ENCODE measurements around the gene HSBP1L1.

HSBP1L1 gene

DNA sequence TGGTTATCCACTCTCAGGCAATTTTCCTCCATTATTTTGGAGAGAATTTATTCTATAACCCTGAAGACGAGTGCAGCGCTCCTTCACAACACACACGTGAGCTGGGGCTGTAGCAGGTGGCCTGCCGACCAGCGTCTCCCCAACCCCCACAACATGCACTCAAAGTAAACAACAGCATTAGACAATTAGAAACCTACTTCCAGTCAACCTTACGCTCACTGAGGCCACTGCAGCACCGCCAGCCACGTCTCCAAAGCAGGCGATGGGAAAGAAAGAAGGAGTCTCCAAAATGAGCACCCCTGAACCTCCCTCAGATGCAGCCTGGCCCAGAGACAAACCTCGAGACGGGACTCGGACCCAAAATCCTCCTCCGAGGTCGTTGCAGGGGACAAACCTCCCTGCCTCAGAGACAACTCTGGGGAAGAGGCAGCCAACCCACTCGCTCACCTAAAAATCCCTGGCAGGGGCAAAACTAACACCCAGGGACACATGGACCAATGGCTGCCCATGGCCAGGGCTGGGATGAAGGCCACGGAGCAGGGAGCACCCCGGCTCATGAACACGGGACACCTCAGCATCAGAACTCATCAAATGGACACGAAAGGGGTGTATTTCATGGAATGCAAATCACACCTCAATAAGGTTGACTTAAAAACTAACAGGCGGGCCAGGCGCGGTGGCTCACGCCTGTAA, 15.6 kb upstream of the HSBP1L1 start:
- TF ChIP-seq YY1 (IDR thresholded peaks at IDR 0.05; ENCODE audit: low read depth) = no peak

DNA sequence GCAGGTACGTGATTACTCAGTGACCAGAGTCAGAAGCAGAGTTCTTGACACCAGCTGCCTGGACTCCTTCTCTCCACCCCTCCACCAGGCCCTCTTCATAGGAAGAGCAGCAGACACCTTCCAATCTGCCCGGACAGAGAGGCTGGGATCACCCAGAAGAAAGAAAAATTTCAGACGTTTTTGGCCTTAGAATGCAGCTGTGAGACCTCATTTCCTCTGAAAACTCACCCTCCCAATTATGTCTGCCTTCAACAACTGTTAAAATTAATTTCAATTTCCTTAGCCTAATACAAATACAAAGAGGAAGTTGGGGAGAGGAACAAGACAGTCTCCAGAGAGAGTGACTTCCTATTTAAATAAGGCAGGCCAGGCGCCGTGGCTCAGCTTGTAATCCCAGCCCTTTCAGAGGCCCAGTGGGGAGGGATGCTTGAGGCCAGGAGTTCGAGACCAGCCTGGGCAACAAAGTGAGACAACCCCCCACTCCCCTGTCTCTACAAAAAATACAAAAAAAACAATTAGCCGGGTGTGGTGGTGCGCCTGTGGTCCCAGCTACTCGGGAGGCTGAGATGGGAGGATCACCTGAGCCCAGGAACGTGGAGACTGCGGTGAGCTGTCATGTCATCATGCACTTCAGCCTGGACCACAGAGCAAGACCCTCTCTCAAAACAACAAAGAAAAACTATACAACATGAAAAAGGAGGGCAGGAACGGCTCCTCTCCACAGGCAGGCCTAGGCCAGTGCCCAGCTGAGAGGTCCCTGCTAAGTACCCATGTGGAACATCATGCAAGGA, 14.6 kb upstream of the HSBP1L1 start:
- TF ChIP-seq EP300 (IDR thresholded peaks at IDR 0.05; ENCODE audit: borderline replicate concordance) (no peak), NFIC (IDR thresholded peaks at IDR 0.05) (no peak), TAF1 (IDR thresholded peaks at IDR 0.05; ENCODE audit: low read depth) (no peak), RAD21 (IDR thresholded peaks at IDR 0.05; ENCODE audit: low read depth) (no peak), FOXM1 (IDR thresholded peaks at IDR 0.05; ENCODE audit: borderline replicate concordance, low read depth) (no peak), TEAD4 (IDR thresholded peaks at IDR 0.05) (no peak), EGR1 (IDR thresholded peaks at IDR 0.05) (no peak), YY1 (IDR thresholded peaks at IDR 0.05; ENCODE audit: low read depth) (no peak)
- TF ChIP-seq, protein P1, sequence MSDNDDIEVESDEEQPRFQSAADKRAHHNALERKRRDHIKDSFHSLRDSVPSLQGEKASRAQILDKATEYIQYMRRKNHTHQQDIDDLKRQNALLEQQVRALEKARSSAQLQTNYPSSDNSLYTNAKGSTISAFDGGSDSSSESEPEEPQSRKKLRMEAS (IDR thresholded peaks at IDR 0.05) = no peak

DNA sequence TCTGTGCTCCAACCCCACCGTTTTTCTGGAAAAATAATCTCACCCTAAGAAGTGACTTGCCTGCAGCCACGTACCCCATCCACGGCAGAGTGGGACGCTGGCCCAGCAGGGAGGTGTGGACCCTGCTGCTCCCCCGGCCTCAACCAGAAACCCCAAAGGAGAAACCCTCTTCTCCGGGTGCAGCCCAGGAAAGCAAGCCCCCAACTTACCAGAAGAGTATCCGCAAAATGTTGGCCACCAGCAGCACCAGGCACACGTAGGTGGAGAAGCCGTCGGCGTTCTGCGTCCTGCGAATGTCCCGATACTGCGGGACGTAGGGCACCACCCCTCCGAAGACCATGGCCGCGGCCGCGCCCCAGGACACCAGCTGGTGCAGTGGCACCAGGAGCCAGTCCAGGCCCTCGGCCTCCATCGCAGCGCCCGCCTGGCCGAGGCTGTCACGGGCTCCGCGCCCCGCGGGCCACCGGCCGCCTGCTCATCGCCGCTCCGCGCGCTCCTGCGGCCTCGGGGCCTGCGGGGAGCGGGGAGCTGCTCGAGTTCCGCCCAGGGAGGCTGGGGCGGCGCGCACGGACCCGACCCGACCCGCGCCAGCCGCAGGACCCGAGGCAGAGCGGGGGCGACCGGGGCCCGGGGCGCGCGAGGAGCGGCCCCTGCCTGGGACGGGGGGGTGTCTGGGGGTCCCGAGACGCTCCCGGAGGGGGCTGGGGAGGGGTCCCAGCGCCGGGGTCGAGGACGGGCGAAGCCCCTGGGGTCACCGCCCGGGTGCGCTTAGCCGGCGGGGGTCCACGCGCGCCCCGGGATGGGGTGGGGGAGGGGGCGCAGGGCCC, 13.7 kb upstream of the HSBP1L1 start:
- 0 out of 2 replicates have a peak, but pooled peaks have one; percentile 36 for TF ChIP-seq YY1 (IDR thresholded peaks at IDR 0.05; ENCODE audit: low read depth)
- TF ChIP-seq FOXM1 (IDR thresholded peaks at IDR 0.05; ENCODE audit: borderline replicate concordance, low read depth) = no peak
- TF ChIP-seq EP300 (IDR thresholded peaks at IDR 0.05; ENCODE audit: borderline replicate concordance) = no peak
- no peak for TF ChIP-seq TAF1 (IDR thresholded peaks at IDR 0.05; ENCODE audit: low read depth)
- TF ChIP-seq RAD21 (IDR thresholded peaks at IDR 0.05; ENCODE audit: low read depth) = no peak

DNA sequence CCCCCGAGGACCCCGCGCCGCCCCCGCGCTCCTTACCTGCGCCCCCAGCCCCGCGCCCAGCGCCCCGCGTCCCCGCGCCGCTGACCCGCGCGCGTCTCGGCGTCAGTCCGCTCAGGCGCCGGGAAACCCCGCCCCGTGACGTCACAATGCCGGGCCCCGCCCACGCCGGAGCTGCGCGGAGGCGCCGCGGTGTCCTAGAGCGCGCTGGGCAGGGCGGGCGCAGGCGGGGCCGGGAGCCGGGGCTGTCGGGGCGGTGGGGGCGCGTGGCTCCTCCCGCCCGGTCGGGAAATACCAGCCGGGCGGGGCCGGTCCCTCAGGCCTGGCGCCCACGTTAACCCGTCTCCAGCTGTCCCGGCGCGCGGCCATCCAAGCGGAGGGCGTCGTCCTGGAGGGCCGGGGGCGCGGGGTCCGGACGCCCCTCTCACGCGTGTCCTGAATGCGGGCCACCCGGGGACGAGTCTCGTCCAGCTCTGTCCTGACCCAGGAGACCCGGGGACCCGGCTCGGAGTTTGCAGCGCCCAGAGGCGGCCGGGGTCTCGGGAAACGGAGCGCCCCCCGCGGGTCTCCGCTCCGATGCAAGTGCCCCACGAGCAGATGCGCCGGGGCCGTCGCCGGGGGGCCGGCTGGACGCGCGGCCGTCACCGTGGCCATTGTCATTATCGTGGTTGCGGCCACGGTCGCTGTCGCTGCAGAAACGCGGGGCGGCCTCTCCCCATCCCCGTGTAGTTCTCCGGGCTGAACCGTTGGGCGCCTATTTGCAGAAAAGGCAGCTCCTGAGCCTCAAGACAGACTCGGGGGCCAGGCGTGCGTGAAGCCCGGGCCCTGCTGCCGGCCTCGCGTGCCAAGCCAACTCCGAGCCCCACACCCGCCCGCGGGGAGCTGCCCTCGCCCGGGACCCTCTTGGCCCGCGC, 12.6 kb upstream of the HSBP1L1 start, which contains the start of gene SLC66A2:
TSS of gene SLC66A2 (minus strand) at position 109 of the 911 bp plus-strand sequence. CDS start 727 bp downstream, outside the sequence.
- TF ChIP-seq EP300 (IDR thresholded peaks at IDR 0.05; ENCODE audit: borderline replicate concordance) (no peak), CREB1 (IDR thresholded peaks at IDR 0.05; ENCODE audit: low read depth) (peak; percentile 53; the same call in 1 of the 2 replicates), CEBPB (IDR thresholded peaks at IDR 0.05) (no peak), TCF12 (IDR thresholded peaks at IDR 0.05; ENCODE audit: low read depth) (0 out of 2 replicates have a peak, but pooled peaks have one; percentile 21), TAF1 (IDR thresholded peaks at IDR 0.05; ENCODE audit: low read depth) (peak; percentile 47; the same call in 1 of the 2 replicates), NFIC (IDR thresholded peaks at IDR 0.05) (no peak), ZBTB7A (IDR thresholded peaks at IDR 0.05; ENCODE audit: low read depth) (peak; percentile 98), RAD21 (IDR thresholded peaks at IDR 0.05; ENCODE audit: low read depth) (peak; percentile 1; the same call in 1 of the 2 replicates), YY1 (IDR thresholded peaks at IDR 0.05; ENCODE audit: low read depth) (peak; percentile 57; the same call in 1 of the 2 replicates), FOXM1 (IDR thresholded peaks at IDR 0.05; ENCODE audit: borderline replicate concordance, low read depth) (no peak), EGR1 (IDR thresholded peaks at IDR 0.05) (peak; percentile 65; the same call in 1 of the 2 replicates), TEAD4 (IDR thresholded peaks at IDR 0.05) (0 out of 2 replicates have a peak, but pooled peaks have one; percentile 3)
- TF ChIP-seq, protein P1 (IDR thresholded peaks at IDR 0.05) = peak; percentile 52; the same call in 1 of the 2 replicates
- TF ChIP-seq, protein P2, sequence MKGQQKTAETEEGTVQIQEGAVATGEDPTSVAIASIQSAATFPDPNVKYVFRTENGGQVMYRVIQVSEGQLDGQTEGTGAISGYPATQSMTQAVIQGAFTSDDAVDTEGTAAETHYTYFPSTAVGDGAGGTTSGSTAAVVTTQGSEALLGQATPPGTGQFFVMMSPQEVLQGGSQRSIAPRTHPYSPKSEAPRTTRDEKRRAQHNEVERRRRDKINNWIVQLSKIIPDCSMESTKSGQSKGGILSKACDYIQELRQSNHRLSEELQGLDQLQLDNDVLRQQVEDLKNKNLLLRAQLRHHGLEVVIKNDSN (IDR thresholded peaks at IDR 0.05) = no peak
- TF ChIP-seq, protein P3, sequence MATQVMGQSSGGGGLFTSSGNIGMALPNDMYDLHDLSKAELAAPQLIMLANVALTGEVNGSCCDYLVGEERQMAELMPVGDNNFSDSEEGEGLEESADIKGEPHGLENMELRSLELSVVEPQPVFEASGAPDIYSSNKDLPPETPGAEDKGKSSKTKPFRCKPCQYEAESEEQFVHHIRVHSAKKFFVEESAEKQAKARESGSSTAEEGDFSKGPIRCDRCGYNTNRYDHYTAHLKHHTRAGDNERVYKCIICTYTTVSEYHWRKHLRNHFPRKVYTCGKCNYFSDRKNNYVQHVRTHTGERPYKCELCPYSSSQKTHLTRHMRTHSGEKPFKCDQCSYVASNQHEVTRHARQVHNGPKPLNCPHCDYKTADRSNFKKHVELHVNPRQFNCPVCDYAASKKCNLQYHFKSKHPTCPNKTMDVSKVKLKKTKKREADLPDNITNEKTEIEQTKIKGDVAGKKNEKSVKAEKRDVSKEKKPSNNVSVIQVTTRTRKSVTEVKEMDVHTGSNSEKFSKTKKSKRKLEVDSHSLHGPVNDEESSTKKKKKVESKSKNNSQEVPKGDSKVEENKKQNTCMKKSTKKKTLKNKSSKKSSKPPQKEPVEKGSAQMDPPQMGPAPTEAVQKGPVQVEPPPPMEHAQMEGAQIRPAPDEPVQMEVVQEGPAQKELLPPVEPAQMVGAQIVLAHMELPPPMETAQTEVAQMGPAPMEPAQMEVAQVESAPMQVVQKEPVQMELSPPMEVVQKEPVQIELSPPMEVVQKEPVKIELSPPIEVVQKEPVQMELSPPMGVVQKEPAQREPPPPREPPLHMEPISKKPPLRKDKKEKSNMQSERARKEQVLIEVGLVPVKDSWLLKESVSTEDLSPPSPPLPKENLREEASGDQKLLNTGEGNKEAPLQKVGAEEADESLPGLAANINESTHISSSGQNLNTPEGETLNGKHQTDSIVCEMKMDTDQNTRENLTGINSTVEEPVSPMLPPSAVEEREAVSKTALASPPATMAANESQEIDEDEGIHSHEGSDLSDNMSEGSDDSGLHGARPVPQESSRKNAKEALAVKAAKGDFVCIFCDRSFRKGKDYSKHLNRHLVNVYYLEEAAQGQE (IDR thresholded peaks at IDR 0.05; ENCODE audit: low read depth) = no peak

DNA sequence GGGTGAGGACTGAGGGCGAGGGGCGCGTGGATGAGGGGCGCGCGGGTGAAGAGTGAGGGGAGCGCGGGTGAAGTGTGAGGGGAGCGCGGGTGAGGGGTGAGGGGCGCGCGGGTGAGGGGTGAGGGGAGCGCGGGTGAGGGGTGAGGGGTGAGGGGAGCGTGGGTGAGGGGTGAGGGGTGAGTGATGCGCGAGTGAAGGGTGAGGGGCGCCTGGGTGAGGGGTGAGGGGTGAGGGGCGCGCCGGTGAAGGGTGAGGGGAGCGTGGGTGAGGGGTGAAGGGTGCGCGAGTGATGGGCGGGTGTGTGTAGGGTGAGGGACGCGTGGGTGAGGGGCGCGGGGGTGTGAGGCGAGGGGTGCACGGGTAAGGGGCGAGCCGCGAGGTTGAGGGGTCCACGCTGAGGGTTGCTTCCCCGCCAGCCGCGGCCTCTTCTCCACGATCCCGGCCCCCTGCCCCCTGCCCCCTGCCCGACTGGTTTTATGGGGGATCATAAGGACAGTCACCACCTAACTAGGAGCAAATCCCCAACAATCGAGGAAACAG, 11.9 kb upstream of the HSBP1L1 start:
- TF ChIP-seq NFIC (IDR thresholded peaks at IDR 0.05) = no peak
- TF ChIP-seq CEBPB (IDR thresholded peaks at IDR 0.05) = no peak
- no peak for TF ChIP-seq FOXM1 (IDR thresholded peaks at IDR 0.05; ENCODE audit: borderline replicate concordance, low read depth)
- TF ChIP-seq, protein P3 (IDR thresholded peaks at IDR 0.05; ENCODE audit: low read depth) = no peak
- no peak for TF ChIP-seq EP300 (IDR thresholded peaks at IDR 0.05; ENCODE audit: borderline replicate concordance)
- TF ChIP-seq EGR1 (IDR thresholded peaks at IDR 0.05) = no peak
- TF ChIP-seq YY1 (IDR thresholded peaks at IDR 0.05; ENCODE audit: low read depth) = no peak
- TF ChIP-seq TEAD4 (IDR thresholded peaks at IDR 0.05) = no peak
- TF ChIP-seq, protein P2 (IDR thresholded peaks at IDR 0.05) = no peak
- TF ChIP-seq CREB1 (IDR thresholded peaks at IDR 0.05; ENCODE audit: low read depth) = no peak
- no peak for TF ChIP-seq RAD21 (IDR thresholded peaks at IDR 0.05; ENCODE audit: low read depth)
- TF ChIP-seq TCF12 (IDR thresholded peaks at IDR 0.05; ENCODE audit: low read depth) = no peak
- TF ChIP-seq, protein P1 (IDR thresholded peaks at IDR 0.05) = no peak
- TF ChIP-seq TAF1 (IDR thresholded peaks at IDR 0.05; ENCODE audit: low read depth) = no peak
- no peak for TF ChIP-seq ZBTB7A (IDR thresholded peaks at IDR 0.05; ENCODE audit: low read depth)

Measured in Ishikawa (cell line).